GM13976 (cell line): ENCODE measurements around the gene FAM3D.
"Not testable (repeated sequence)": the region's sequence is repeated elsewhere in the genome, so short reads cannot be mapped to it uniquely, and the experiment has no call there.

Source experiments
- DNase-seq: peaks from one replicate; pipeline ENCODE4 v3.0.0; 2012; ENCODE audit warnings: low spot score
- in situ Hi-C: fragments of 300-500 bp; cut with MboI; formaldehyde crosslinking; loops from one replicate; pipeline ENCODE4 v1.12.0; 2022; ENCODE audit warnings: low sequenced_read_pairs, mixed read lengths, inconsistent platforms; ENCODE audit not compliant: unreplicated experiment
- TF ChIP-seq, protein P1 (sequence below): IDR thresholded peaks from 2 replicates; pipeline ENCODE4 v1.5.1; 2012; ENCODE audit warnings: borderline replicate concordance, mild to moderate bottlenecking; ENCODE audit not compliant: insufficient read depth; ENCODE audit errors: extremely low read depth, missing control alignments, control extremely low read depth

The FAM3D gene

GRCh38 chr3:58706395-58707167, 40.0 kb upstream of the FAM3D start:
- TF ChIP-seq, protein P1, sequence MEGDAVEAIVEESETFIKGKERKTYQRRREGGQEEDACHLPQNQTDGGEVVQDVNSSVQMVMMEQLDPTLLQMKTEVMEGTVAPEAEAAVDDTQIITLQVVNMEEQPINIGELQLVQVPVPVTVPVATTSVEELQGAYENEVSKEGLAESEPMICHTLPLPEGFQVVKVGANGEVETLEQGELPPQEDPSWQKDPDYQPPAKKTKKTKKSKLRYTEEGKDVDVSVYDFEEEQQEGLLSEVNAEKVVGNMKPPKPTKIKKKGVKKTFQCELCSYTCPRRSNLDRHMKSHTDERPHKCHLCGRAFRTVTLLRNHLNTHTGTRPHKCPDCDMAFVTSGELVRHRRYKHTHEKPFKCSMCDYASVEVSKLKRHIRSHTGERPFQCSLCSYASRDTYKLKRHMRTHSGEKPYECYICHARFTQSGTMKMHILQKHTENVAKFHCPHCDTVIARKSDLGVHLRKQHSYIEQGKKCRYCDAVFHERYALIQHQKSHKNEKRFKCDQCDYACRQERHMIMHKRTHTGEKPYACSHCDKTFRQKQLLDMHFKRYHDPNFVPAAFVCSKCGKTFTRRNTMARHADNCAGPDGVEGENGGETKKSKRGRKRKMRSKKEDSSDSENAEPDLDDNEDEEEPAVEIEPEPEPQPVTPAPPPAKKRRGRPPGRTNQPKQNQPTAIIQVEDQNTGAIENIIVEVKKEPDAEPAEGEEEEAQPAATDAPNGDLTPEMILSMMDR = no peak
- no peak for DNase-seq
- in situ Hi-C loops = no loop called here

GRCh38 chr3:58704745-58705144, 38.2 kb upstream of the FAM3D start:
- in situ Hi-C loops = no loop called here
- DNase-seq = no peak
- TF ChIP-seq, protein P1 = no peak

GRCh38 chr3:58704304-58704703, 37.7 kb upstream of the FAM3D start:
- in situ Hi-C loops, DNase-seq: not testable (repeated sequence)

GRCh38 chr3:58698246-58698645, 31.7 kb upstream of the FAM3D start:
- in situ Hi-C loops = no loop called here
- DNase-seq = no peak
- TF ChIP-seq, protein P1 = no peak

GRCh38 chr3:58697561-58697960, 31.0 kb upstream of the FAM3D start:
- TF ChIP-seq, protein P1 = no peak
- DNase-seq = no peak
- in situ Hi-C loops = no loop called here

DNA sequence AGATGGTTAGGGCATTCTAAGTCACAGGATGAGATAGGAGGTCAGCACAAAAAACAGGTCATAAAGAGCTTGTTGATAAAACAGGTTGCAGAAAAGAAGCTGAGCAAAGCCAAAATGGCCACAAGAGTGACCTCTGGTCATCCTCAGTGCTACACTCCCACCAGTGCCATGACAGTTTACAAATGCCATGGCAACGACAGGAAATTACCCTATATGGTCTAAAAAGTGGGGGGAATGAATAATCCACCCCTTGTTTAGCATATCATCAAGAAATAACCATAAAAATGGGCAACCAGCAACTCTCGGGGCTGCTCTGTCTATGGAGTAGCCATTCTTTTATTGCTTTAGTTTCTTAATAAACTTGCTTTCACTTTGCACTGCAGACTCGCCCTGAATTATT, 30.2 kb upstream of the FAM3D start:
- DNase-seq, in situ Hi-C loops: not testable (repeated sequence)

GRCh38 chr3:58696093-58696492, 29.5 kb upstream of the FAM3D start:
- TF ChIP-seq, protein P1 = no peak
- in situ Hi-C loops = no loop called here

GRCh38 chr3:58695284-58695683, 28.7 kb upstream of the FAM3D start:
- in situ Hi-C loops, DNase-seq: not testable (repeated sequence)

More at GRCh38 chr3:58696093-58696492, 29.5 kb upstream of the FAM3D start:
- no peak for DNase-seq
